Caki2 (cell line): ENCODE results near the gene TRIM54. TPM values are rescaled to one million over a fixed set of nuclear protein-coding genes. Genes with fewer than 3 reads are reported as not detected.
A peak's percentile ranks its signal among the peaks of the same experiment; 100 is the strongest.
"Not testable (repeated sequence)": the region's sequence is repeated elsewhere in the genome, so short reads cannot be mapped to it uniquely, and the experiment has no call there.

Source experiments
- DNase-seq: peaks from one replicate; pipeline ENCODE4 v3.0.0-alpha.2; 2015; ENCODE audit warnings: low read depth
- in situ Hi-C: cut with HindIII; loops from 2 replicates; pipeline ENCODE4 v1.10.0; 2016; ENCODE audit warnings: low sequenced_read_pairs, low pct_unique_long_range_greater_than_20kb, mixed read lengths
- total RNA-seq: library from RNA; depleted of rRNA; stranded (reverse); fragments of >200 nt; shearing (Covaris generic); gene quantifications from 2 replicates; pipeline ENCODE4 v1.2.3, GENCODE V29; 2014; ENCODE audit warnings: low replicate concordance

The TRIM54 gene
- total RNA-seq, 1 experiment from 2014 or later, result not detected

GRCh38 chr2:27251766-27252165, 30.5 kb upstream of the TRIM54 start:
- no peak for DNase-seq
- in situ Hi-C loops, result loop anchor here (25.0 kb wide), 1 partner anchor 164 kb away; the partner anchor contains the start of genes EMILIN1 and KHK

DNA sequence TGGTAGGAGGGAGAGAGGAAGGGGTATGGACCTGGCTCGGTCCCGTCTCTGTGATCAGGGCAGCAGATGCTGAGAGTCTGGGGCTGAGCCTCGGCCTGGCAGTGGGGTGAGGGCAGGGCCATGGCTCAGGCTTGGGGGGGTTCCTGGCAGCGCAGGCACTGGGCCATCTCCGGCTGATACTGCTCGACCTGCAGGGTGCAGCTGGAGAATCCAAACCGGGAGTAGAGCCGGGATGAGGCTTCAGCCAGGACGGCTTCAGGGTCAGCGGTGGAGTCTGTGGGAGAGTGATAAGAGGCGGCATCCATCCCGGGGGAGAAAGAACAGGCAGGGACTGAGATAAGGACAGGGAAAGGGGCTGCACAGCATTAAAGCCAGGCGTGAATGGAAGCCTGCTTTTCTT, 27.0 kb upstream of the TRIM54 start:
- in situ Hi-C loops, result loop anchor here (25.0 kb wide), 1 partner anchor 168 kb away; the partner anchor contains the start of genes EMILIN1 and KHK
- no peak for DNase-seq

DNA sequence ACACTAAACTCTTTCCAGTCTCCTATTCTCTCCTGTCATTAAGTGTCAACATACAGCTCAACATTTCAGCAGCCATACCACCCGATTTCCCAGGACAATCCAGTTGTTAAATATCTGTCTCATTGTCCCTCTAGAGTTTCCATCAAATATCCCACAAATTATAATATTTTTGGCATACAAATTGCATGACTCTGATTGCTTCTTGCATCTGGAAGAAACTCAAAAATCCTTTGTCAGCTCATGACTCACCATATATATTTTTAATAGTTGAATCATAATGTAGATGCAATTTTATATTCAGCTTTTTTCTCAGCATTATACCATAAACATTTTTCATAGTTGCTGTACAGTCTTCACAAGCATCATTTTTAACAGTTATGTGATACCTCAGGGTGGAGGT, 26.6 kb upstream of the TRIM54 start:
- in situ Hi-C loops, result loop anchor here (25.0 kb wide), 1 partner anchor 168 kb away; the partner anchor contains the start of genes EMILIN1 and KHK
- DNase-seq, result no peak

- in situ Hi-C loops, result loop anchor here (25.0 kb wide), 1 partner anchor 170 kb away; the partner anchor contains the start of genes EMILIN1 and KHK
These were observed 25.3 kb upstream of the TRIM54 start for GRCh38 chr2:27256855-27257454.

DNA sequence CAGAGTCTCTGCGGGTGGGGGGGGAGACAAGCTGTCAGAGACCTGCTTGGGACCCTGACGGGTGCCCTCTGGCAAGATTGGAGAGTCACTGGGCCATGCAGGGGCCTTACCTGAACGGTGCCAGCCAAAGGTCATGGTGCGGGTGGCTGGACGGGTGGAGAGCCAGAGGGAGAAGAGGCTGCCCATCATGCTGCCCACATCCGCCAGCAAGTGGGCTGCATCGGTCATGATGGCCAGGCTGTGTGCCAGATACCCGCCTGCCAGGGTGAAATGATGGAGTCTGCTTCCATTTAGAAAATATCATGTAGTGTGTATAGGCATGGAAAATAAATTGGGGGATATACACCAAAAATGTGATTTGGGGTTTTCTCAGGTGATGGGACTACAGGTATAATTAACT, 24.2 kb upstream of the TRIM54 start:
- in situ Hi-C loops, result loop anchor here (25.0 kb wide), 1 partner anchor 171 kb away; the partner anchor contains the start of genes EMILIN1 and KHK
- DNase-seq, result no peak

More at GRCh38 chr2:27256855-27257454, 25.3 kb upstream of the TRIM54 start:
- no peak for DNase-seq

DNA sequence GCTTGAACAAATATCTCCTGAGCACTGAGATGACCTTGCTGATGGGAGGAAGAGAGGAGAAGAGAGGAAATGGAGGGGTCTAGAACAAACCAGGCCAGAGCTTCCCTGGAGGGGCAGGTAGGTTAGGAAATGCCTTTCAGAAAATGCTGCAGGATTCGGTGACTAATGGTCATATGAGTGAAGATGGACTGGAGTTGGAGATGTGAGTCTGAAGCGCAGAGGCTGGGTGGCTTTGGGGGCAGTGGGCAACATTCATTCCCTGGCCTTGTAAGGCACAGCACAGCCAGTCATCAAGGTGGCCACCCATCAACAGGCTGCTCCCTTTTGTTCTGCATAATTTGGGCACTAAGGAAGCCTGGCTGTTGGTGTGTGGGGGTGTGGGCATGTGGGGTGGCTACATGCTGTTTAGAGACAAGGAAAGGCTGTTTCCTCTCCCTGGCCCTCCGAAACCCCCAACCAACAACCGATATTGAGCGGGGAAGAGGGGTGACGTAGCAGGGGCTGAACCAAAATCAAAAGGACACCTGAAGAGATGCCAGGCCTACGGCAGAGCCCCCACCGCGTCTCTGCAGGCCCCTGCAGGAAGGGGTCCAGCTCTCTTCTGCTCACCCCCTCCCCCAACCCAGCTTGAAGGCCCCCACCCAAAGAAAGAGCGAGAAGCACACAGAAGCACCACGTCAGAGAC, 20.8 kb upstream of the TRIM54 start:
- in situ Hi-C loops, result loop anchor here (25.0 kb wide), 1 partner anchor 174 kb away; the partner anchor contains the start of genes EMILIN1 and KHK
- no peak for DNase-seq

DNA sequence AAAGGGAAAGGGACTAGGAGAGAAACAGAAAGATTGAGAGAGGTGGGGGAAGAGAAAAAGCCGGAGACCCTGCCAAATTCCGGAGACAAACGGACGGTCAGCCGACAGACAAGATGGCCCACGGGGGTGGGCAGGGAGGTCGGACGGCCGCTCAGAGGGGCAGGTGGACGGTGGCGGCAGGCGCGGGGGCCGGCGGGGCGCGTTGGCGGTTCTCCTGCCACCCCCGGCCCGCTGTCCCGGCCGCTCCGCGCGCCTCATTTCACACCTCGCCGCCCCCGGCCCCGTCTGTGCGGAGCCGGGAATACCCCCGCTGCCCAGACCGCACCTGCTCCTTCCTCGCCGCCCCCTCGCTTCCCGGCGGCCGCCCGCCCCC, 20.3 kb upstream of the TRIM54 start:
- in situ Hi-C loops, result loop anchor here (25.0 kb wide), 1 partner anchor 175 kb away; the partner anchor contains the start of genes EMILIN1 and KHK
- DNase-seq, result no peak

- no peak for DNase-seq
These were observed 19.6 kb upstream of the TRIM54 start, which contains the start of gene SLC30A3 for GRCh38 chr2:27262379-27263286. Gene SLC30A3, minus strand, starts transcription at chr2:27263047. Its CDS starts 141 bp downstream, at chr2:27262906.

GRCh38 chr2:27263287-27264252, 18.7 kb upstream of the TRIM54 start:
- no peak for DNase-seq
- in situ Hi-C loops, result loop anchor here (25.0 kb wide), 1 partner anchor 176 kb away; the partner anchor contains the start of genes EMILIN1 and KHK

More at GRCh38 chr2:27262379-27263286, 19.6 kb upstream of the TRIM54 start, which contains the start of gene SLC30A3:
- in situ Hi-C loops, result loop anchor here (25.0 kb wide), 1 partner anchor 175 kb away; the partner anchor contains the start of genes EMILIN1 and KHK

- no peak for DNase-seq
- in situ Hi-C loops, result loop anchor here (25.0 kb wide), 1 partner anchor 177 kb away; the partner anchor contains the start of genes EMILIN1 and KHK
These were observed 17.9 kb upstream of the TRIM54 start for GRCh38 chr2:27264253-27264752.

DNA sequence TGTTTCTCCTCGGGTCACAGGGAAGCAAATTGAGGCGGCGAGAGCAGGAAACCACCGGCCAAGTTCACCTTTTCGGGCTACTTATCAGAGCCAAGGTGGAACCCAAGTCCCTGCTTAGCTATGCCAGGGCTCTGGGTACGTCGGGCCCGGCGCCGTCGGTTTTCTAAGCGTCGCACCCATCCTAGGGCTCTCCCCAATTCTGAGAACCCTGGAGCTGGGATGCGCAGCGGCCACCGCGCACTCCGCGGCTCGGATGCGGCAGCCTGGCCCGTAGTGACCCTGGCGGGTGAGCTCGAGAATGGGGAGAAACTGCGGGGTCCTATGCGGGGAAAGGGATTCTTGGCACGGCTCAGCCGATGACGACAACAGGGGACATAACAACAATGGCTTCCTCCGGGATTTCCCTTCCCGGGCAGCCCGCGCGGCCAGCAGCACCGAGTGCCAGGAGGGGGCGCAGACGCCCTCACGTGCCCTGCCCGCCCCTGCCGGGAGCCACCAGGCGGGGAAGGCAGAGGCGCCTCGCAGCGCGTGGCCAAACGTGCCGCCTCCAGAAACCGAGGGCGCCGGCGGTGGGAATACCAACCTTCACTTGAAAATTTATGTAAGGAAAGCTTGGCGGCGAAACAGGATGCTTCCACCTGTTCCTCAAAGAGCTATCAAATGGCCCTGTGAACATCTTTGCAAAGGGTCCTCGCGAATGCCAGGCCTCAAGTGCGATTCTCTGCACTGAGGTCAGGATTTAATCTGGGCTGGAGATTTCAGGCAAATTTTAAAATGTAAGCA, 17.3 kb upstream of the TRIM54 start:
- DNase-seq, result peak; percentile 74
- in situ Hi-C loops, result loop anchor here (25.0 kb wide), 1 partner anchor 178 kb away; the partner anchor contains the start of genes EMILIN1 and KHK

DNA sequence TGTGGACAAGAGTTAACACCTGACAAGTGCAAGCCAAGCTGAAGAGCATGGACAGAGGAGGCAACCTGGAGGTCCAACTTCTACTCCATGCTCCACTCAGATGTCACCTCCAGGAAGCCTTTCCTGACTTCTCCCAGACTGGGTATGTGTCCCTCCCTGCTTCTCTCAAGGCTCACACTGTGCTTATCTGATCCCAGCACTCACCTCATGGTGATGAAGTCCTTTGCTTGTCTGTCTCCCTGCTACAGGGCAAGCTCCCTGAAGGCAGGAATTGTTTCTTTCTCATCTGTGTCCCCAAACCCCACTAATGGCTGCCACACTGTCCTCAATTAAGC, 16.7 kb upstream of the TRIM54 start:
- no peak for DNase-seq
- in situ Hi-C loops, result loop anchor here (25.0 kb wide), 1 partner anchor 178 kb away; the partner anchor contains the start of genes EMILIN1 and KHK

DNA sequence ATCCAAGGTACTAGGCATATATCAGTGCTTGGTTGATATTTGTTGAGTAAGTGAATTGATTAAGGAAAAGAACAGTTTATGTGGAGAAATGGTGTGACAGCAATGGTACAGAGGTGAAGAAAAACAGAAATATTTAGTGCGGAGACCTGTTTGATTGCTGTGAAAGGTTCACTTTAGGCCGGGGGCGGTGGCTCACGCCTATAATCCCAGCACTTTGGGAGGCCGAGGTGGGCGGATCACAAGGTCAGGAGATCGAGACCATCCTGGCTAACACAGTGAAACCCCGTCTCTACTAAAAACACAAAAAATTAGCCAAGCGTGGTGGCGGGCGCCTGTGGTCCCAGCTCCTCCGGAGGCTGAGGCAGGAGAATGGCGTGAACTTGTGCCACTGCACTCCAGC, 13.9 kb upstream of the TRIM54 start:
- in situ Hi-C loops, result loop anchor here (25.0 kb wide), 1 partner anchor 181 kb away; the partner anchor contains the start of genes EMILIN1 and KHK

GRCh38 chr2:27270131-27270530, 12.1 kb upstream of the TRIM54 start:
- no peak for DNase-seq
- in situ Hi-C loops, result loop anchor here (25.0 kb wide), 1 partner anchor 183 kb away; the partner anchor contains the start of genes EMILIN1 and KHK

More for the DNA sequence above, 13.9 kb upstream of the TRIM54 start:
- not testable (repeated sequence) for DNase-seq

GRCh38 chr2:27270670-27271069, 11.6 kb upstream of the TRIM54 start:
- DNase-seq, result no peak
- in situ Hi-C loops, result loop anchor here (25.0 kb wide), 1 partner anchor 183 kb away; the partner anchor contains the start of genes EMILIN1 and KHK
